DND-41 (cell line): ENCODE measurements around the gene ZFPL1.

ENCODE experiments used
- EZH2 ChIP-seq: IDR thresholded peaks from 3 replicates; pipeline ENCODE4 v1.6.1; 2012; ENCODE audit warnings: borderline replicate concordance, low read depth, mild to moderate bottlenecking, moderate library complexity, low read length, inconsistent platforms; ENCODE audit not compliant: severe bottlenecking
- TF ChIP-seq, protein P1 (sequence below): IDR thresholded peaks from 2 replicates; pipeline ENCODE4 v1.5.1; 2012; ENCODE audit warnings: borderline replicate concordance, low read length, moderate library complexity, mild to moderate bottlenecking; ENCODE audit not compliant: poor library complexity, severe bottlenecking; ENCODE audit errors: extremely low read depth

DNA sequence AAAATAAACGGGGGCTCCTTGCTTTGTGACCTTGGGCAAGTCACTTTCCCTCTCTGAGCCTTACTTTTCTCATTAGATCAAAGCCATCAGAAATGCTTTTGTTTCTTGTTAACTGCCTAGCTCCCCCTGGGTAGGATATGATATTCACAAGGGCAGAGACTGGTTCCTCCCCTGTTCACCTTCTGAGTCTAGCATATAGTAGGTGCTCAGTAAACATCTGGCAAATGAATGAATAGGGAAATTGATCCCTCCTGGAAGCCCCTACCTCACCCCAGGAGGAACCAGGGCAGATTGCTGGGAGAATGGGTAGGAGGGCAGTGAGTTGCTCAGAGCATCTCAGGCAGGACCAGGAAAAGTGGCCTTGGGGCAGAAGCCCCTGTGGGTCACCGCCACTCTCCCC lies 49.6 kb upstream of the ZFPL1 start:
- TF ChIP-seq EZH2, result no peak
- TF ChIP-seq, protein P1, sequence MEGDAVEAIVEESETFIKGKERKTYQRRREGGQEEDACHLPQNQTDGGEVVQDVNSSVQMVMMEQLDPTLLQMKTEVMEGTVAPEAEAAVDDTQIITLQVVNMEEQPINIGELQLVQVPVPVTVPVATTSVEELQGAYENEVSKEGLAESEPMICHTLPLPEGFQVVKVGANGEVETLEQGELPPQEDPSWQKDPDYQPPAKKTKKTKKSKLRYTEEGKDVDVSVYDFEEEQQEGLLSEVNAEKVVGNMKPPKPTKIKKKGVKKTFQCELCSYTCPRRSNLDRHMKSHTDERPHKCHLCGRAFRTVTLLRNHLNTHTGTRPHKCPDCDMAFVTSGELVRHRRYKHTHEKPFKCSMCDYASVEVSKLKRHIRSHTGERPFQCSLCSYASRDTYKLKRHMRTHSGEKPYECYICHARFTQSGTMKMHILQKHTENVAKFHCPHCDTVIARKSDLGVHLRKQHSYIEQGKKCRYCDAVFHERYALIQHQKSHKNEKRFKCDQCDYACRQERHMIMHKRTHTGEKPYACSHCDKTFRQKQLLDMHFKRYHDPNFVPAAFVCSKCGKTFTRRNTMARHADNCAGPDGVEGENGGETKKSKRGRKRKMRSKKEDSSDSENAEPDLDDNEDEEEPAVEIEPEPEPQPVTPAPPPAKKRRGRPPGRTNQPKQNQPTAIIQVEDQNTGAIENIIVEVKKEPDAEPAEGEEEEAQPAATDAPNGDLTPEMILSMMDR, result no peak
